CD4-positive, alpha-beta T cell treated with Interferon alpha-2 for 1 hour (primary cell): ENCODE measurements around the gene UGT1A6.

Experiments used
- DNase-seq, 2 donors: peaks; one replicate each; pipeline ENCODE4 v3.0.0-alpha.2; 2020 to 2022

The UGT1A6 gene

GRCh38 chr2:233772153-233772552, 79.5 kb downstream of the UGT1A6 start:
- no peak for DNase-seq

- DNase-seq: no peak
Observed at GRCh38 chr2:233772583-233772982, 79.9 kb downstream of the UGT1A6 start.

- no peak for DNase-seq
Observed at GRCh38 chr2:233773854-233774253, 81.2 kb downstream of the UGT1A6 start.

GRCh38 chr2:233775414-233775813, 82.7 kb downstream of the UGT1A6 start:
- DNase-seq: no peak

GRCh38 chr2:233778030-233778429, 85.3 kb downstream of the UGT1A6 start, which contains the start of gene MROH2A:
TSS of gene MROH2A (plus strand) at chr2:233778330. CDS start at chr2:233779359, 1,029 bp downstream.
- DNase-seq: no peak

GRCh38 chr2:233779722-233780121, 87.0 kb downstream of the UGT1A6 start:
- no peak for DNase-seq

- DNase-seq: no peak
Observed at GRCh38 chr2:233780771-233781170, 88.1 kb downstream of the UGT1A6 start.

- DNase-seq: no peak
Observed at GRCh38 chr2:233789554-233789953, 96.9 kb downstream of the UGT1A6 start.

GRCh38 chr2:233791151-233791882, 98.6 kb downstream of the UGT1A6 start:
- DNase-seq: no peak

GRCh38 chr2:233791883-233792329, 99.2 kb downstream of the UGT1A6 start:
- no peak for DNase-seq

GRCh38 chr2:233792720-233793119, 100.0 kb downstream of the UGT1A6 start:
- no peak for DNase-seq

GRCh38 chr2:233793465-233794127, 100.9 kb downstream of the UGT1A6 start:
- DNase-seq: no peak

GRCh38 chr2:233794128-233794658, 101.5 kb downstream of the UGT1A6 start:
- DNase-seq: no peak

GRCh38 chr2:233795735-233796171, 103.1 kb downstream of the UGT1A6 start:
- DNase-seq: no peak

GRCh38 chr2:233796254-233796653, 103.6 kb downstream of the UGT1A6 start:
- no peak for DNase-seq

- no peak for DNase-seq
Observed at GRCh38 chr2:233798335-233799086, 105.8 kb downstream of the UGT1A6 start.

- DNase-seq: no peak
Observed at GRCh38 chr2:233799087-233799665, 106.5 kb downstream of the UGT1A6 start.

- DNase-seq: no peak
Observed at GRCh38 chr2:233799716-233800115, 107.0 kb downstream of the UGT1A6 start.

GRCh38 chr2:233800208-233800607, 107.5 kb downstream of the UGT1A6 start:
- DNase-seq: no peak

- DNase-seq: no peak
Observed at GRCh38 chr2:233801357-233802131, 108.9 kb downstream of the UGT1A6 start.

GRCh38 chr2:233802132-233802815, 109.6 kb downstream of the UGT1A6 start:
- DNase-seq: no peak
